GM18520 (cell line): ENCODE results near the gene FAU.

Experiments used
- ATAC-seq: cut with Tn5 transposase; IDR thresholded peaks from one replicate; pipeline ENCODE4 v1.9.1; 2021; ENCODE audit not compliant: unreplicated experiment

The FAU gene

GRCh38 chr11:65109231-65110198 is 12.4 kb downstream of the FAU start:
- ATAC-seq = no peak

DNA sequence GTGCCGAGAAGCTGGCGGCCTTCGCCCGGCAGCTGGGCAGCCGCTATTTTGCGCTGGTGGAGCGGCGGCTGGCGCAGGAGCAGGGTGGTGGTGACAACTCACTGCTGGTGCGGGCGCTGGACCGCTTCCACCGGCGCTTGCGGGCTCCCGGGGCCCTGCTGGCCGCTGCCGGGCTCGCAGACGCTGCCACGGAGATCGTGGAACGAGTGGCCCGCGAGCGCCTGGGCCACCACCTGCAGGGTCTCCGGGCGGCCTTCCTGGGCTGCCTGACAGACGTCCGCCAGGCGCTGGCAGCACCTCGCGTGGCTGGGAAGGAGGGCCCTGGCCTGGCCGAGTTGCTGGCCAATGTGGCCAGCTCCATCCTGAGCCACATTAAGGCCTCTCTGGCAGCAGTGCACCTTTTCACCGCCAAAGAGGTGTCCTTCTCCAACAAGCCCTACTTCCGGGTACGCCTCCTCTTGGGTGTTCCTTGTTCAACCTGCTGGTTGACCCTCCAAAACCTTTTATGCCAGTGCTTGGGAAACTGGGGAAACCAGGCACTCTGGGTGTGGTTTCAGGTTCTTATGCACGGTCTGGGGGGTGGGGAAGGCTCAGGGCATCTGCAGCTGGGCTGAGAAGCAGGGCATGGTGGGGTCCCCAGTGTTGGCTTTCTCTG is 13.3 kb downstream of the FAU start:
- ATAC-seq = no peak

- no peak for ATAC-seq
Measured at GRCh38 chr11:65107751-65108468, 14.0 kb downstream of the FAU start.

DNA sequence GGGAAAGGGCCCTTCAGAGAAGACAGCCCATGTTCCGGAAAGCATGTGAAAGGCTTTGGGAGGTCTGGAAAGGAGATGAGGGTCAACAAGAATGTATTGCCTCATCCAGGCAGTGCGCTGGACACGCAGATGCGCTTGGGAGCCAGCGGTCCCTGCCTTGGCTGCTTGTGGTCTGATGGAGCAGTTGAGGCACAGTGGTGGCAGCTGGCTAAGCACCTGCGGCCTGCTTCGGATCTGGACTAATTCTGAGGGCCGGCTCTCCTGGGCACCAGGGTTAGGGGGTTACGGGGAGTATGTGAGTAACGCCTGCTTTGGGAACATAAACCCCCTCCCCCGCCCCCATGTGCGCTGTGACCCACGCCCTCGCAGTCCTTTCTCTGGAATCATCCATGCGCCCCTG is 14.9 kb downstream of the FAU start:
- no peak for ATAC-seq

- ATAC-seq = no peak
Measured at GRCh38 chr11:65104628-65105027, 17.3 kb downstream of the FAU start.

DNA sequence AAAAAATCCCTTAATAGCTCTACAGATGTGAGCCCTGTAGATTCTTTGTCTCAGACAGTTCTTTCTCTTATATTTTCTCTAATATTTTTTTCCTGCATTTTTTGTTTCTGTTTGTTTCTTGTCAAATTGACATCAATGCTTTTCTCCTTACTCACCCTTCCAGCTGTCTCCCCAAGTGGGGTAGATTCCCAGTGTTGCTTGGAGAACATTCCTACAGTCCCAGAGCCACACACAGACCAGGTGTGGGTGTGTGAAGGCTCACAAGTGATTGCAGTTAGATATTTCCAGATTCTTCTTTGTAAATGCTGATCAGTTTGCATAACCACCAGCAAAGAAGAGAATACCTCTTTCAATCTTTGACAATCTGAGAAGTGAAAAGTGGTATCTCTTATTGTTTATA is 18.5 kb downstream of the FAU start:
- ATAC-seq = no peak

- ATAC-seq = no peak
Measured at GRCh38 chr11:65102142-65103095, 19.5 kb downstream of the FAU start.

DNA sequence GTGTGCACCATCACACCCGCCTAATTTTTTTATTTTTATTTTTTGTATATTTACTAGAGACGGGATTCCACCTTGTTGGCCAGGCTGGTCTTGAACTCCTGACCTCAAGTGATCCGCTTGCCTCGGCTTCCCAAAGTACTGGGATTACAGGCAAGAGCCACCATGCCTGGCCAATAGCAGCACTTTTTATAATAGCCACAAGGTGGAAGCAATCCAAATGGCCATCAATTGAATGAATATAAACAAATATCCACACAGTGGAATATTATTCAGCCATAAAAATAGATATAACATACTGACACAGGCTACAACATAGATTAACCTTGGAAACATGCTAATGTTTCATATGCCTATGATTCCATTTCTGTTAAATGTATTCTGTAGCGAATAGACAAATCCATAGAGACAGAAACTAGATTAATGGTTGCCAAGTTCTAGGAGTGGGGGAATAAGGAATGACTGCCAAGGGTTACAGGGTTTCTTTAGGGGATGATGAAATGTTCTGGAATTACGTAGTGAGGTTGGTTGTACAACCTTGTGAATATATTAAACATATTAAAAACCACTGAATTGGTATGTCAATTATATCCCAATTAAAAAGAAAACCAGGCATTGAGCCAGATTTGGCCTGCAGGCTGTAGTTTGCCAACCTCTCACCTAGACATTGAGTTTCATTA is 21.1 kb downstream of the FAU start:
- no peak for ATAC-seq

DNA sequence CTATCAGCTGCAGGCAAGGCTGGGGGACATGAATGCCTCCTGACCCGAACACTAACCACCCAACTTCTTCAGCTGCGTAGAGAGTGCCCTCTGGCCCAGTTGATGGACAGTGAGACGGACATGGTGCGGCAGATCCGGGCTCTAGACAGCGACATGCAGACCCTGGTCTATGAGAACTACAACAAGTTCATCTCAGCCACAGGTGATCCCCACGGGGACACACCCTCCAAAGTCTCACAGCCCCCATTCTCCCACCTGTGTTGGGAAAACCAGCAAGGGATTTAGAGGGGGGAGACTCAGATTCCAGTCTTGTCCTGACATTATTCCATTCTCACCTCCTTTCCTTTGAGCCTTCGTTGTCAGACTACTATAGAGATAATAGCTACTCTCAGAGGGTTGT is 25.0 kb downstream of the FAU start:
- no peak for ATAC-seq

DNA sequence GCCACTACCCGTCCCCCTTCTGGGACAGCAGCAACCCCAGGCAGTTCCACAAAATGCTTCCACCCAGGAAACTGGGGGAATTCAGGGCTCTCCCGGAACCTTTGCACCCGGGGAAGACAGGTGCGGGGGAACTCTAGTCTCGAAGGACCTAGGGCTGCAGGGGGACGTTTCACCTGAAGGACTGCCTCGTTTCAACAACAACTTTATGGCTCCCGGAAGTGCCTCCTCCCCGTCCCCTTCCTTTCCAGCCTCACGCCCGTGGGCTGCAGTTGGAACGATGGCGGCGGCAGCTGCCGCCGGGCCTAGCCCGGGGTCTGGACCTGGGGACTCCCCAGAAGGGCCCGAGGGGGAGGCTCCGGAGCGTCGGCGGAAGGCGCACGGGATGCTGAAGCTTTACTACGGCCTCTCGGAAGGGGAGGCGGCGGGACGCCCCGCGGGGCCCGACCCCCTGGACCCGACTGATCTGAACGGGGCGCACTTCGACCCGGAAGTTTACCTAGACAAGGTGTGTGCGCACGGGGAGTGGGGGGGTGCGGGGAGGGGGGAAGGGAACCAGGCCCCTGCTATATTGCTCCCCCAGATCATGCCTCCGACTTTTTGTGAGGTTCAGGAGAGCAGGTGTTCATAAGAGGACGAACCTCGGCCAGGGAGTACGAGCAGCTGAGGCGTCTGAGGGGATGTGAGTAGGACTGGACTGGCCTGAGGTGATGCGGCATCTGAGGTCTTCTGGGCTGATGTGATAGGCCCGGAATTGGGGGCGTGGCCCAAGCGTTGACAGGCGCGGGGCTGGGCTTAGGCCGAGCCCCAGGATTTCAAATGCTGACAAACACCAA is 25.7 kb downstream of the FAU start, which contains the start of gene VPS51:
TSS of gene VPS51 (plus strand) at position 241 of the 833 bp plus-strand sequence. CDS start at position 278, 37 bp downstream.
- ATAC-seq = peak; percentile 59

GRCh38 chr11:65095427-65095826 is 26.5 kb downstream of the FAU start:
- no peak for ATAC-seq

DNA sequence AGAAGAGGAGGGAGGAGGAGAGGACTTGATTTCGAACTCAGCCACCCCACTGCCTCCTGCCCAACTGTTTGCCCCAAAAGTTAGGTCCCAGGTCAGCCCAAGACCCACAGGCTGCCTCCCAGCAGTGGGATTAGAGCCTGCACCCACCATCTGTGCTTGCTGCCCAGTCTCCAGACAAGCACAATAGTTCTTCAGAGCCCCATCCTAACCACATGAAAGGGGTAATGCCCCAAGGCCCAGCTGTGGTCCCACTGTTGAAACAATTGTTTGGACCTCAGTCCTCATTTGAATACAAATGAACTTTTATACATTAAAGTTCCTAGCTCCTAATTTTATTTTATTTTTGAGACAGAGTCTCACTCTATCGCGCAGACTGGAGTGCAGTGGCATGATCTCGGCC is 31.3 kb downstream of the FAU start:
- no peak for ATAC-seq

GRCh38 chr11:65089621-65090020 is 32.3 kb downstream of the FAU start:
- ATAC-seq = no peak

DNA sequence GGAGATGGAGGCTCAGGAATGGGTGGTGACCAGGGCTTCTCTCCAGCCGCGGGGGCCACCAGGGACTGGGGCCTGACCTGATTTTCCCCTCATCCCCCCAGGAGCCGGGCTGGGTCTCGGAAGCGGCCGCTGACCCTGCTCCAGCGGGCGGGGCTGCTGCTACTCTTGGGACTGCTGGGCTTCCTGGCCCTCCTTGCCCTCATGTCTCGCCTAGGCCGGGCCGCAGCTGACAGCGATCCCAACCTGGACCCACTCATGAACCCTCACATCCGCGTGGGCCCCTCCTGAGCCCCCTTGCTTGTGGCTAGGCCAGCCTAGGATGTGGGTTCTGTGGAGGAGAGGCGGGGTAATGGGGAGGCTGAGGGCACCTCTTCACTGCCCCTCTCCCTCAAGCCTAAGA is 34.1 kb downstream of the FAU start:
- ATAC-seq = no peak

- no peak for ATAC-seq
Measured at GRCh38 chr11:65087216-65087615, 34.7 kb downstream of the FAU start.

GRCh38 chr11:65086809-65087208 is 35.1 kb downstream of the FAU start:
- ATAC-seq = no peak

DNA sequence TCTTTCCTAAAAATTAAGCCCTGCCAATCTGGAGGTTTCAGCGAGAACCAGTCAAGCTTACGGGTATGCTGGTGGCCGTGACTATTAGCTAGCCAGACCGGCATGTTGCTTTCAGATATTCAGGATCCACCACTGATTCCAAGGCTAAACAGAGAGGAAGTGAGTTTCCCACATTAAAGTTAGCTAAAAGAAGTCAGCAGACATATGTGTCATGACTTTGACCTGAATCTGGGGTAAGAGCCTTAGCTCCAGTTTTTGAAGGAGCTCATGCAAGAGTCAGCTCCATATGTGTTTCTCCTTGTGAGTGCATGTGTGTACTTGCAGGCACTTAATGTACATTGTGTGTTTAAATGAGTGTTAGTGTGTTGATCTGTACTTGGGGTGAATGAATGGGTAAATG is 36.5 kb downstream of the FAU start:
- no peak for ATAC-seq

GRCh38 chr11:65084598-65085375 is 37.1 kb downstream of the FAU start:
- ATAC-seq = no peak
